DND-41 (cell line): ENCODE data around the gene PRKAG2.

Experiments used
- EZH2 ChIP-seq: IDR thresholded peaks from 3 replicates; pipeline ENCODE4 v1.6.1; 2012; ENCODE audit warnings: borderline replicate concordance, low read depth, mild to moderate bottlenecking, moderate library complexity, low read length, inconsistent platforms; ENCODE audit not compliant: severe bottlenecking
- TF ChIP-seq, protein P1 (sequence below): IDR thresholded peaks from 2 replicates; pipeline ENCODE4 v1.5.1; 2012; ENCODE audit warnings: borderline replicate concordance, low read length, moderate library complexity, mild to moderate bottlenecking; ENCODE audit not compliant: poor library complexity, severe bottlenecking; ENCODE audit errors: extremely low read depth

DNA sequence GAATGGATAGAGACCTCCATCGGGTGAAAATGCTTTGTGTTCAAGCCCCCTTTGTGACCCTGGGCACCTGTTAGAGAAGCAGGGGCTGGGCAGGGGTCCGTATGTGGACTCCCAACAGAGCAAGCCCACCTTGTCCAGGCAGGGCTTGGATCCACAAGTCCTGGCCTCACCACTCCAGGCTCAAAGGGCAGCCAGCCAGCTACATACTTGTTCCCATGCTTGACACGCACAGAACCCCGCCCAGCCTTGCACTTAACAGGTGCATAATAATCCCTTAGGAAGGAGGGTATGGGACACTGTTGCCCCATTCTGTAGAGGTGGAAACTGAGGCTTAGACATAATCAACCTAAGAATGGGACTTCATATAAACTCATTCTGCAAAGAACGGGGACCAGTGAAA is 160.6 kb downstream of the PRKAG2 start:
- TF ChIP-seq, protein P1, sequence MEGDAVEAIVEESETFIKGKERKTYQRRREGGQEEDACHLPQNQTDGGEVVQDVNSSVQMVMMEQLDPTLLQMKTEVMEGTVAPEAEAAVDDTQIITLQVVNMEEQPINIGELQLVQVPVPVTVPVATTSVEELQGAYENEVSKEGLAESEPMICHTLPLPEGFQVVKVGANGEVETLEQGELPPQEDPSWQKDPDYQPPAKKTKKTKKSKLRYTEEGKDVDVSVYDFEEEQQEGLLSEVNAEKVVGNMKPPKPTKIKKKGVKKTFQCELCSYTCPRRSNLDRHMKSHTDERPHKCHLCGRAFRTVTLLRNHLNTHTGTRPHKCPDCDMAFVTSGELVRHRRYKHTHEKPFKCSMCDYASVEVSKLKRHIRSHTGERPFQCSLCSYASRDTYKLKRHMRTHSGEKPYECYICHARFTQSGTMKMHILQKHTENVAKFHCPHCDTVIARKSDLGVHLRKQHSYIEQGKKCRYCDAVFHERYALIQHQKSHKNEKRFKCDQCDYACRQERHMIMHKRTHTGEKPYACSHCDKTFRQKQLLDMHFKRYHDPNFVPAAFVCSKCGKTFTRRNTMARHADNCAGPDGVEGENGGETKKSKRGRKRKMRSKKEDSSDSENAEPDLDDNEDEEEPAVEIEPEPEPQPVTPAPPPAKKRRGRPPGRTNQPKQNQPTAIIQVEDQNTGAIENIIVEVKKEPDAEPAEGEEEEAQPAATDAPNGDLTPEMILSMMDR, result no peak
- TF ChIP-seq EZH2, result no peak
